HL-60/S4 treated with phorbol 12-myristate 13-acetate at 8.2 ng/mL for 4 days and 3 days (cell line): ENCODE results near the gene ARHGAP20.

Source experiments
- in situ Hi-C: fragments of 300-500 bp; cut with MboI; formaldehyde crosslinking; loops from 2 replicates; pipeline ENCODE4 v1.15.0; 2022; ENCODE audit warnings: low sequenced_read_pairs

Gene ARHGAP20

GRCh38 chr11:110530900-110531741 is 181.1 kb downstream of the ARHGAP20 start:
- in situ Hi-C loops: no loop called here

- in situ Hi-C loops: no loop called here
These were observed 183.2 kb downstream of the ARHGAP20 start for GRCh38 chr11:110529043-110529442.

- in situ Hi-C loops: no loop called here
These were observed 185.1 kb downstream of the ARHGAP20 start for GRCh38 chr11:110527146-110527545.
